ENCODE measurements around the gene MFSD6. TPM values are rescaled to one million over a fixed set of nuclear protein-coding genes. Genes with fewer than 3 reads are reported as not detected.

MFSD6 gene
- polyA plus RNA-seq, 2 of the 4 experiments (the other 2 are of a cell fraction), result 14.3 to 41.3 TPM

DNA sequence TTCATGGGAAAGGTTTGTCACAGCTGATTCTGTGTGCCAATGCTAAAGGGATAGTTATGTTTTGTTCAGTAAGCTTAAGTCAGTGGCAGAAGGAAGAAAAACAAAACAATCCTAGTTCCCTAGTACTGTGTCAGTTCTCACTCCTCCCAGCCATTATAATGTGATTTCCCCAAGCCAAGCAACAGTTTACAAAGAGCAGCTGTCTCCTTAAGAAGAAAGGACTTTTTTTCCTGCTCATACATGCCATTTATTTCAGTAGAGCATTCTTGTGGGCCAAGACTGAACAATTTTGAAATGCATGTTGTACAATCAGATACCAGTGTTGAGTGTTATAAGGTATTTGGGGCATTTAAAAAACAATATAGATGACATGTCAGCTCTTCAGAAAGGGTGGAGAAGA is 74.3 kb downstream of the MFSD6 start:
- Histone ChIP-seq H3K9me3 (no peaks in the 10 kb centered on the region), H3K4me3 (no peak overlapping the region), H3K27ac (no peak overlapping the region), H3K4me2 (no peak overlapping the region), H3K4me1 (peaks cover 3% of the 10 kb centered on the region; the same call in 1 of the 3 replicates)
- no peak for DNase-seq (ENCODE audit: low read depth in 1 of 2, low spot score in 1 of 2)
- no peak for ATAC-seq
- ChIA-PET POLR2A (interaction anchor here (0.7 kb wide), 1 partner anchor 143 kb away, joined by 7 read pairs; no protein-coding TSS in a partner anchor), CTCF (interaction anchor here (0.6 to 1.0 kb wide), 2 partner anchors 137 to 205 kb away, joined by 3 read pairs; no protein-coding TSS in a partner anchor)
- TF ChIP-seq, protein P1, sequence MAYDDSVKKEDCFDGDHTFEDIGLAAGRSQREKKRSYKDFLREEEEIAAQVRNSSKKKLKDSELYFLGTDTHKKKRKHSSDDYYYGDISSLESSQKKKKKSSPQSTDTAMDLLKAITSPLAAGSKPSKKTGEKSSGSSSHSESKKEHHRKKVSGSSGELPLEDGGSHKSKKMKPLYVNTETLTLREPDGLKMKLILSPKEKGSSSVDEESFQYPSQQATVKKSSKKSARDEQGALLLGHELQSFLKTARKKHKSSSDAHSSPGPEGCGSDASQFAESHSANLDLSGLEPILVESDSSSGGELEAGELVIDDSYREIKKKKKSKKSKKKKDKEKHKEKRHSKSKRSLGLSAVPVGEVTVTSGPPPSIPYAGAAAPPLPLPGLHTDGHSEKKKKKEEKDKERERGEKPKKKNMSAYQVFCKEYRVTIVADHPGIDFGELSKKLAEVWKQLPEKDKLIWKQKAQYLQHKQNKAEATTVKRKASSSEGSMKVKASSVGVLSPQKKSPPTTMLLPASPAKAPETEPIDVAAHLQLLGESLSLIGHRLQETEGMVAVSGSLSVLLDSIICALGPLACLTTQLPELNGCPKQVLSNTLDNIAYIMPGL (CRISPR knock-in tag; IDR thresholded peaks at IDR 0.05; ENCODE audit: borderline replicate concordance), result no peak
- TF ChIP-seq ZNF302 (CRISPR knock-in tag; IDR thresholded peaks at IDR 0.05) (no peak), PHF8 (IDR thresholded peaks at IDR 0.05; ENCODE audit: borderline replicate concordance, low read depth) (no peak)
- no peak for FAIRE-seq

DNA sequence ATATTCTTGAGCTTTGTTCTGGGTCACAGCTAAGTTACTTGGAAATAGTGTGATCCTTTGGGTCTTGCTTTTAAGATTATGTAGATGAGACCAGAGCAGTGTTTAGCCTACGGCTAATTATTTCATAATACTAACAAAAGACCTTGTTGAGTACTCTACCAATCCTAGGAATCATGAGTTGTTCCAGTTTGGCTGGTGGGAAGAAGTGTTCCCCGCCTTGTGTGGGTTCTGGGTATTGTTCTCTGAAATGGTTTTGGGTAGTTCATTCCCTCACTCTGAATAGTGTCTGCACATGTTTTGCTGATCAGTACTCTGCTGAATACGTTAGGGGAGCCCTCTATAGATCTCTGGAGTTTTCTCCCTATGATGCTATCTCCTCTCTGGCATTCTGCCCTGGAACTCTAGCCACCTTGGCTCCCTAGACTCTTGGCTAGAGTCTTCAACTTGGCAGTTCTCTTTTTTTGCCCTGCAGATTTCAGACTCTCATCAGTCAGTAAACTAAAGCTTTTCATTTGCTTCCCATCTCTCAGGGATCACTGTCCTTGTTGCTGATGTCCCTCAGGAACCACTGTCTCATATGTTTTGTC is 78.0 kb downstream of the MFSD6 start:
- CTCF ChIA-PET, result no interaction called here
- Histone ChIP-seq H3K4me3 (no peak overlapping the region), H3K4me2 (no peak overlapping the region), H3K4me1 (no peaks in the 10 kb centered on the region), H3K27ac (no peak overlapping the region), H3K9me3 (no peaks in the 10 kb centered on the region)
- ATAC-seq, result no peak; a peak in 1 of 6 replicates
- FAIRE-seq, result no peak
- POLR2A ChIA-PET, result no interaction called here
- WGBS (ENCODE audit: missing lambda C conversion rate), result 86% methylated on average over 3 of the region's 3 CpGs
- DNase-seq (ENCODE audit: low read depth in 1 of 2, low spot score in 1 of 2), result no peak
- TF ChIP-seq, protein P2, sequence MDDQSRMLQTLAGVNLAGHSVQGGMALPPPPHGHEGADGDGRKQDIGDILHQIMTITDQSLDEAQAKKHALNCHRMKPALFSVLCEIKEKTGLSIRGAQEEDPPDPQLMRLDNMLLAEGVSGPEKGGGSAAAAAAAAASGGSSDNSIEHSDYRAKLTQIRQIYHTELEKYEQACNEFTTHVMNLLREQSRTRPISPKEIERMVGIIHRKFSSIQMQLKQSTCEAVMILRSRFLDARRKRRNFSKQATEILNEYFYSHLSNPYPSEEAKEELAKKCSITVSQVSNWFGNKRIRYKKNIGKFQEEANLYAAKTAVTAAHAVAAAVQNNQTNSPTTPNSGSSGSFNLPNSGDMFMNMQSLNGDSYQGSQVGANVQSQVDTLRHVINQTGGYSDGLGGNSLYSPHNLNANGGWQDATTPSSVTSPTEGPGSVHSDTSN (IDR thresholded peaks at IDR 0.05), result no peak
- no peak for TF ChIP-seq ESRRA (IDR thresholded peaks at IDR 0.05; ENCODE audit: borderline replicate concordance, low read length)
- TF ChIP-seq, protein P3, sequence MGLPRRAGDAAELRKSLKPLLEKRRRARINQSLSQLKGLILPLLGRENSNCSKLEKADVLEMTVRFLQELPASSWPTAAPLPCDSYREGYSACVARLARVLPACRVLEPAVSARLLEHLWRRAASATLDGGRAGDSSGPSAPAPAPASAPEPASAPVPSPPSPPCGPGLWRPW (IDR thresholded peaks at IDR 0.05), result no peak
- TF ChIP-seq, protein P1 (CRISPR knock-in tag; IDR thresholded peaks at IDR 0.05; ENCODE audit: borderline replicate concordance), result no peak
- TF ChIP-seq HOXA7 (CRISPR knock-in tag; IDR thresholded peaks at IDR 0.05), result no peak
- no peak for TF ChIP-seq FOSL2 (IDR thresholded peaks at IDR 0.05)
- TF ChIP-seq FOSL2 (CRISPR knock-in tag; IDR thresholded peaks at IDR 0.05), result no peak
- no peak for TF ChIP-seq ZSCAN20 (CRISPR knock-in tag; IDR thresholded peaks at IDR 0.05)
- no peak for TF ChIP-seq CBX2 (IDR thresholded peaks at IDR 0.05; ENCODE audit: borderline replicate concordance, low read depth)
- TF ChIP-seq KDM5A (IDR thresholded peaks at IDR 0.05), result no peak
- no peak for TF ChIP-seq EHMT2 (IDR thresholded peaks at IDR 0.05; ENCODE audit: low read depth)
- TF ChIP-seq RNF2 (IDR thresholded peaks at IDR 0.05; ENCODE audit: borderline replicate concordance, low read depth), result no peak
- no peak for TF ChIP-seq CEBPB (IDR thresholded peaks at IDR 0.05)
- no peak for TF ChIP-seq RARB (CRISPR knock-in tag; IDR thresholded peaks at IDR 0.05)
- no peak for TF ChIP-seq EHF (CRISPR knock-in tag; IDR thresholded peaks at IDR 0.05)
